Activated T-helper 1 cell treated with anti-CD3 and anti-CD28 coated beads, Interleukin-12 subunit alpha, Interleukin-12 subunit beta, Interleukin-2, Interleukin-4 antibody, amounts not matched to agents 30 ng/mL and 10 ng/mL and 1 ng/mL, durations not matched to agents 14 hours and 24 hours and 36 hours (primary cell): ENCODE measurements around the gene ST14. TPM values are rescaled to one million over a fixed set of nuclear protein-coding genes. Genes with fewer than 3 reads are reported as not detected.
"Not testable (repeated sequence)": the region's sequence is repeated elsewhere in the genome, so short reads cannot be mapped to it uniquely, and the experiment has no call there.

Experiments used
- DNase-seq: peaks from one replicate; pipeline ENCODE4 v3.0.0; 2021; ENCODE audit warnings: low spot score
- H3K27ac Mint-ChIP-seq: one replicate; pipeline ENCODE4 v1.8.0; 2021; ENCODE audit warnings: mild to moderate bottlenecking, mixed read lengths
- H3K27me3 Mint-ChIP-seq: one replicate; pipeline ENCODE4 v1.8.0; 2022; ENCODE audit warnings: mild to moderate bottlenecking, moderate library complexity, mixed read lengths; ENCODE audit not compliant: insufficient read depth
- H3K36me3 Mint-ChIP-seq: one replicate; pipeline ENCODE4 v1.8.0; 2021; ENCODE audit warnings: low read depth, mixed read lengths
- H3K4me1 Mint-ChIP-seq: one replicate; pipeline ENCODE4 v1.8.0; 2021; ENCODE audit warnings: low read depth, mixed read lengths
- H3K4me3 Mint-ChIP-seq: one replicate; pipeline ENCODE4 v1.8.0; 2021; ENCODE audit warnings: mild to moderate bottlenecking, moderate library complexity, mixed read lengths
- H3K9me3 Mint-ChIP-seq: one replicate; pipeline ENCODE4 v1.8.0; 2021; ENCODE audit warnings: mixed read lengths
- intact Hi-C: fragments of 100-400 bp; cut with micrococcal nuclease; formaldehyde crosslinking; loops from one replicate; pipeline ENCODE4 v1.15.1; 2024
- total RNA-seq: library from RNA; stranded (reverse); gene quantifications from 2 replicates; pipeline ENCODE4 v1.2.3, GENCODE V29; 2022

The ST14 gene
- total RNA-seq, 1 donor from 2014 or later, result not detected

DNA sequence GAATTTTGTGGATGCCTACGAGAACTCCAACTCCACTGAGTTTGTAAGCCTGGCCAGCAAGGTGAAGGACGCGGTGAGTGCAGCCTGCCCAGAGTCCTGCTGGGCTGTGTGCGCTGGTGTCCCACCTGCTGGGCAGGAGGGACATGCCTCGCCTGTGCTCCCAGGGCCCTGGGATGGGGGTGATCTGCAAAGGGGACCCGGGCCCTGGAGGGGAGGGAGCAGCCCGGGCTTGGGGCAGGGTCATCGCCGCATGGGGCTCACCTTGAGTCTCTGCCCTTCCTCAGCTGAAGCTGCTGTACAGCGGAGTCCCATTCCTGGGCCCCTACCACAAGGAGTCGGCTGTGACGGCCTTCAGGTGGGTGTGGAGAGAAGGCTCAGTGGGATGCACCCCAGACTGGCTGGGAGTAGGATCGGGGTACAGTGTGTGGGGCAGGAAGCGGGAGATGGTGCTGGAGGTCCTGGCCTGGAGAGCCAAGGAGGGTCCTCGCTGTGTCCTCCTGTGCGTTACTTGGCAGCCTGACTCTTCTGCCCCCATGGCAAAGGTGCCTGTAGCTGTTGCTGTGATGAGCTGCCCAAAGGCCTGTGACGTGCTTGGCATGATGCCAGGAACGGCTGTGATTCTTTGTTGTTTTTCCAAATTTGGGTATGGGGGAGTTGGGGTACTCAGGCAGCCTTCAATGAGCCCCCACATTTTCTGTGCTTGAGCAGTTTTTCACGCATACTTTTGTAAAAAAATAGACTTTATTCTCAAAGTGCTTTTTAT, 29.2 kb downstream of the ST14 start:
- DNase-seq, result no peak
- H3K9me3 Mint-ChIP-seq, result no peaks in the 10 kb centered on the region
- H3K27ac Mint-ChIP-seq, result no peak overlapping the region
- no peaks in the 10 kb centered on the region for H3K36me3 Mint-ChIP-seq
- H3K4me1 Mint-ChIP-seq, result no peaks in the 10 kb centered on the region
- intact Hi-C loops, result no loop called here
- no peaks in the 10 kb centered on the region for H3K27me3 Mint-ChIP-seq
- H3K4me3 Mint-ChIP-seq, result no peak overlapping the region

DNA sequence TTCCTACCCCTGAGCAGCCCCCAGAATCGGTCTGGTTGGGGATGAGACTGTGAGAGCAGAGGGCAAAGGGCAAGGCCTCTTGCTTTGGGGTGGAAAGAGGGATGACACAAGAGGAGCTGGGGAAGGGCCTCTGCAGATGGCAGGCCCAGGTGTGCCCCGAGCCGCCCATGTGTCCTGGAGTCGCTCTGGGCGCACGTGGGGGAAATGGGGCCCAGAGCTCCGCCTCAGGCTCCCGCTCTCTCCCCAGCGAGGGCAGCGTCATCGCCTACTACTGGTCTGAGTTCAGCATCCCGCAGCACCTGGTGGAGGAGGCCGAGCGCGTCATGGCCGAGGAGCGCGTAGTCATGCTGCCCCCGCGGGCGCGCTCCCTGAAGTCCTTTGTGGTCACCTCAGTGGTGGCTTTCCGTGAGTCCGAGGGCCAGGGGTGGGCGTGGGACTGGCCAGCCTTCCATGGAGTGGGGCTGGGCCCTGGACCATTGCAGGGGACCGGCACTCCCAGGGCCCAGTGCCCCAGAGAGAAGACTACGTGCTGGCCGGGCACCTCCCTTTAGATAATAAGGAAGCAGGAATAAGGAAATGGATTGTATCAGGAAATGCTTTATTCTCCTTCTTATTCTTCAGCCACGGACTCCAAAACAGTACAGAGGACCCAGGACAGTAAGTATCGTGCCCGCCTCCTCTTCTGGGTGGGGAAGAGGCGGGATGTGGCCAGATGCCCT, 30.1 kb downstream of the ST14 start:
- DNase-seq, result no peak
- intact Hi-C loops, result no loop called here
- H3K27ac Mint-ChIP-seq, result no peak overlapping the region
- no peaks in the 10 kb centered on the region for H3K4me1 Mint-ChIP-seq
- H3K36me3 Mint-ChIP-seq, result no peaks in the 10 kb centered on the region
- H3K9me3 Mint-ChIP-seq, result no peaks in the 10 kb centered on the region
- no peak overlapping the region for H3K4me3 Mint-ChIP-seq
- H3K27me3 Mint-ChIP-seq, result no peaks in the 10 kb centered on the region

DNA sequence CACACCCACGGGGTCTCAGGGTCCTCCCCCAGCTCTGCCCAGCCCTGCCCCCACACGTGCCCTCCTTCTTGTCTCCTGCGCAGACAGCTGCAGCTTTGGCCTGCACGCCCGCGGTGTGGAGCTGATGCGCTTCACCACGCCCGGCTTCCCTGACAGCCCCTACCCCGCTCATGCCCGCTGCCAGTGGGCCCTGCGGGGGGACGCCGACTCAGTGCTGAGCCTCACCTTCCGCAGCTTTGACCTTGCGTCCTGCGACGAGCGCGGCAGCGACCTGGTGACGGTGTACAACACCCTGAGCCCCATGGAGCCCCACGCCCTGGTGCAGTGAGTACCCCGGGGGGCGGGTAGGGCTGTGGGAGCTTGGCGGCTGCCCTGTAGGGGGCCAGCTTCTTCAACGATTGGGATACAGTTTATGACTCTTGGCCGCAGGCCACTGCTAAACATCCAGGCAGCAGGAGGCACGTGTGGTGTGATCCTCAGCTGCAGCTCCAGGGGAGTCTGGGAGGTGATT, 30.8 kb downstream of the ST14 start:
- Mint-ChIP-seq H3K4me3 (no peak overlapping the region), H3K36me3 (no peaks in the 10 kb centered on the region), H3K9me3 (no peaks in the 10 kb centered on the region), H3K27ac (no peak overlapping the region), H3K27me3 (no peaks in the 10 kb centered on the region), H3K4me1 (no peaks in the 10 kb centered on the region)
- no peak for DNase-seq
- intact Hi-C loops, result no loop called here

DNA sequence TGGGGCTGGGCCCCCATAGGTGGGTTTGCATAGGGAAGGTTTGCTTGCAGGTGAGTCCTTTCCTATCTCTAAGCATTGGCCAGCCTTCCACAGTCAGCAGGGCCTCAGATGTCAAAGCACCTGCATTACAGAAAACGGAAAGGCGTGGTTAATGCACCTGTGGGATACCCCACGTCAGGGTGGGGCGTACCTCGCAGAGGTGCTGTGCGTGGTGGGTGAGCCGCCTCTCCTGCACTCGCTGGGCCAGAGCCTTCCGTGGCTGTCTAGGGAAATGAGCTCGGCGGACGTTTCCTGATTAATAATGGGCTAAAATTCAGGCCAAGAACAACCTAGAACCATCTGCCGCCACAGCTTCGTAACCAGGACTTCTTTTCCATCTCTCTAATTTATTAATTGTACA, 32.3 kb downstream of the ST14 start:
- Mint-ChIP-seq H3K4me1 (no peaks in the 10 kb centered on the region), H3K4me3 (no peak overlapping the region), H3K9me3 (no peaks in the 10 kb centered on the region), H3K36me3 (no peaks in the 10 kb centered on the region), H3K27me3 (no peaks in the 10 kb centered on the region), H3K27ac (no peak overlapping the region)
- no peak for DNase-seq
- intact Hi-C loops, result no loop called here

DNA sequence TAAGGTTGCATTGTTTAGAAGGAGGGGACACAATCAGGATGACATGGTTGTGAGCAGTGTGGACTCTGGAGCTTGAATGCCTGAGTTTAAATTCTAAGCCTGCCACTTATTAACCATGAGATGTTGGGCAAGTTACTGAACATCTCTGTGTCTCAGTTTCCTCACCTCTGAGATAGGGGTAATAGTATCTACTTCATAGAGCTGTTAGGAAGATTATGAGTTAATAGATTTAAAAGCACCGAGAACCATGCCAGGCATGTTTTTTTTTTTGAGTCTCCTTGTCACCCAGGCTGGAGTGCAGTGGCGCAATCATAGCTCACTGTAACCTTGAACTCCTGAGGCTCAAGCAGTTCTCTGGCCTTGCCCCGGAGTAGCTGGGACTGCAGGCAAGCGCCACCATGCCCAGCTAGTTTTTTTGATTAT, 33.3 kb downstream of the ST14 start:
- Mint-ChIP-seq H3K27me3 (no peaks in the 10 kb centered on the region), H3K4me3 (no peak overlapping the region), H3K36me3 (no peaks in the 10 kb centered on the region), H3K4me1 (no peaks in the 10 kb centered on the region), H3K9me3 (no peaks in the 10 kb centered on the region), H3K27ac (no peak overlapping the region)
- intact Hi-C loops, result no loop called here
- no peak for DNase-seq

DNA sequence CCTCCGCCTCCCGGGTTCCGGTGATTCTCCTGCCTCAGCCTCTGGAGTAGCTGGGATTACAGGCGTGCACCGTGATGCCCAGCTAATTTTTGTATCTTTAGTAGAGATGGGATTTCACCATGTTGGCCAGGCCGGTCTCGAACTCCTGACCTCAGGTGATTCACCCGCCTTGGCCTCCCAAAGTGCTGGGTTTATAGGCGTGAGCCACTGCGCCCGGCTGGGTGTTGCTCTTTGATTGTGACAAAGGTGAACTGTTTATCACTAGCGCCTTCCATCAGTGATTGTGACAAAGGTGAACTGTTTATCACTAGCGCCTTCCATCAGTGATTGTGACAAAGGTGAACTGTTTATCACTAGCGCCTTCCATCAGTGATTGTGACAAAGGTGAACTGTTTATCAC, 34.0 kb downstream of the ST14 start:
- H3K9me3 Mint-ChIP-seq, H3K4me1 Mint-ChIP-seq: not testable (repeated sequence)

DNA sequence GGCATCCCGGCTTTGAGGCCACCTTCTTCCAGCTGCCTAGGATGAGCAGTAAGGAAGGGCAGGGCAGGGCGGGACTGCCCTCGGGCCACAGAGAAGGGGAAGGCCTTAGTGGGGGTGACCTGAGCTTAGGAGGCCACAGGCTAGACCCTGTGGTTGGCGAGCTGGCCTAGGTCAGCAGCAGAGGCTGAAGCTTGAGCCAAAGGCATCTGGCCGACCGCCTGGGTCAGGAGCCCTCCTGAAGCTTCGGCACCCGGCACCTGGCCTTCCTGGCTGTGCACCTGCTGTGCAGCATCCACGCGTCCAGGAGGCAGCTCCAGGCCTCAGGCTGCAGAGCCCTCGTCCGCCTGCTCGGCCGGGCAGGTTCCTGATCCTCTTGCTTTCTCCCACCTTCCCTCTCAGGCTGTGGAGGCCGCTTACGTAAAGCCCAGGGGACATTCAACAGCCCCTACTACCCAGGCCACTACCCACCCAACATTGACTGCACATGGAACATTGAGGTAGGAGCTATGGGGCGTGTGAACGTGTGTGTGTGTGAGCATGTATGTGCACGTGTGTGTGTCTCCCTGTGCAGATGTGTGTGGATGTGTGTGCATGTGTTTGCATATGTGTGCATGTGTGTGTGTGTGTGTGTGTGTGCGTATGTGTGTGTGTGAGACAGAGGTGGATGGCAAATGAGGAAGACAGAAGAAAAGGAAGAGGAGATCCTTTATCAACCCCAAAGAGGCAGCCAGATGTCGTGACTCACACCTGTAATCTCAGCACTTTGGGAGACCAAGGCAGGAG, 34.9 kb downstream of the ST14 start:
- Mint-ChIP-seq H3K9me3 (no peaks in the 10 kb centered on the region), H3K36me3 (no peaks in the 10 kb centered on the region), H3K27ac (no peak overlapping the region), H3K4me1 (no peaks in the 10 kb centered on the region), H3K27me3 (no peaks in the 10 kb centered on the region), H3K4me3 (no peak overlapping the region)
- no peak for DNase-seq
- intact Hi-C loops, result no loop called here

More for the DNA sequence above, 34.0 kb downstream of the ST14 start:
- H3K36me3 Mint-ChIP-seq, H3K27ac Mint-ChIP-seq, intact Hi-C loops, H3K27me3 Mint-ChIP-seq, H3K4me3 Mint-ChIP-seq, DNase-seq: not testable (repeated sequence)

DNA sequence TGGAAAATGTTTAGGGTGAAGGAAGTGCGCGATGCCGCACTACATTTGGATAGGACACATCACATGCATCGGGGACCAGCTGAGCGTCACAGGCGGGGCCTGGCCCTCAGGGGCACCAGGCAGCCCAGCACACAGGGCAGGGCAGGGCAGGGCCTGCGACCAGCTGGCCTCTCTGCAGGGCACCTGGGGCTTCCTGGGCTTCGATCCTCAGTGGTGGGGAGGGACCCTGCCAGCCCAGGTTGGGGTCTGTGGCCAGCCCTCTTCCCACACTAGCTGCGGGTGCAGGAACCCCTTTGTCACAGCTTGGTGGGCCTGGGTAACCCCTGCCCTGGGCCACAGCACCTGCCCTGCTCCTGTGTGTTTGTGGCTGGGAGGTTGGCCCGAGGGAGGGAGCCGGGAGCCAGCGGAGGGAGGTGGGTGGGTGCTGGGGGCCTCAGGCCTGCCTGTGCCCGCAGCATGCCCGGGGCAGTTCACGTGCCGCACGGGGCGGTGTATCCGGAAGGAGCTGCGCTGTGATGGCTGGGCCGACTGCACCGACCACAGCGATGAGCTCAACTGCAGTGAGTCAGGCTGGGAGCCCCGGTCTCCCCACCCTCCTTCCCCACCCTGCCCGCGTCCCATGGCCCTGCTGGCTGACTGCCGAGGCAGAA, 37.9 kb downstream of the ST14 start:
- Mint-ChIP-seq H3K4me1 (no peaks in the 10 kb centered on the region), H3K36me3 (no peaks in the 10 kb centered on the region), H3K27ac (no peak overlapping the region), H3K27me3 (no peaks in the 10 kb centered on the region), H3K9me3 (no peaks in the 10 kb centered on the region), H3K4me3 (no peak overlapping the region)
- DNase-seq, result no peak
- intact Hi-C loops, result no loop called here

DNA sequence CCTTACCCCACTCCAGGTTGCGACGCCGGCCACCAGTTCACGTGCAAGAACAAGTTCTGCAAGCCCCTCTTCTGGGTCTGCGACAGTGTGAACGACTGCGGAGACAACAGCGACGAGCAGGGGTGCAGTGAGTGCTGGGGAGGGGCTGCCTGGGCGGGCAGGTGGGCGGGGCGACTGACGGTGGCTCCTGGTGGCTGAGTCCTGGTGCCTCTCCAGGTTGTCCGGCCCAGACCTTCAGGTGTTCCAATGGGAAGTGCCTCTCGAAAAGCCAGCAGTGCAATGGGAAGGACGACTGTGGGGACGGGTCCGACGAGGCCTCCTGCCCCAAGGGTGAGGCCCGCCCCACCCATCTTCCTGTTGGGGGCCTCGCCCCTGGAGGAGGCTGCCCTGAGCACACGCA, 38.7 kb downstream of the ST14 start:
- H3K4me3 Mint-ChIP-seq, result no peak overlapping the region
- no peak for DNase-seq
- no peaks in the 10 kb centered on the region for H3K36me3 Mint-ChIP-seq
- no peaks in the 10 kb centered on the region for H3K27me3 Mint-ChIP-seq
- H3K4me1 Mint-ChIP-seq, result no peaks in the 10 kb centered on the region
- no peak overlapping the region for H3K27ac Mint-ChIP-seq
- intact Hi-C loops, result no loop called here
- no peaks in the 10 kb centered on the region for H3K9me3 Mint-ChIP-seq

DNA sequence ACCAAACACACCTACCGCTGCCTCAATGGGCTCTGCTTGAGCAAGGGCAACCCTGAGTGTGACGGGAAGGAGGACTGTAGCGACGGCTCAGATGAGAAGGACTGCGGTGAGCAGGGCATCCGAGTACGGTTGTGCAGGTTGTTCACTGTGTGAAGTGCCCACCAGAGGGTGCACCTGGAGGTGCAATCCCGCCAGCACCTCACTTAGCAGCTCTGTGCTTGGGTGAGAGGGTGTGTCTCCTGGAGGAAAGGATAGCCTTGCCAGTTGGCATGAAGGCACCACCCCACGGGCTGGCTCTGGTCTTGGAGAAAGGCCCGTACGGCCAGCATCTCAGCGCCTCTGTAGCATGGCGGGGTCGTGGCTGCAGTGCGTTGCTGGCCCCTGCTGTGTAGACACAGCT, 39.4 kb downstream of the ST14 start:
- intact Hi-C loops, result no loop called here
- Mint-ChIP-seq H3K9me3 (no peaks in the 10 kb centered on the region), H3K4me1 (no peaks in the 10 kb centered on the region), H3K27ac (no peak overlapping the region), H3K36me3 (no peaks in the 10 kb centered on the region), H3K4me3 (no peak overlapping the region), H3K27me3 (no peaks in the 10 kb centered on the region)
- DNase-seq, result no peak

DNA sequence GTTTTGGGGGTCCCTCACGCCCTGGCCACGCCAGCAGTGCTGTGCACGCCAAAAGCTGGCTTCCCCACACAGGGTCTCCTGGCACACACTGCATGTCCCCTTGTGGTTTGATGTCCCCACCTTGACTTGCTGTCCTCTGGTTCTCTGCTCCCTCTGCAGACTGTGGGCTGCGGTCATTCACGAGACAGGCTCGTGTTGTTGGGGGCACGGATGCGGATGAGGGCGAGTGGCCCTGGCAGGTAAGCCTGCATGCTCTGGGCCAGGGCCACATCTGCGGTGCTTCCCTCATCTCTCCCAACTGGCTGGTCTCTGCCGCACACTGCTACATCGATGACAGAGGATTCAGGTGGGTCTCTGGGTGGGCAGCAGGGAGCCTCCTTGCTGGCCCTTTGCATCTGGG, 40.2 kb downstream of the ST14 start:
- Mint-ChIP-seq H3K27me3 (peaks cover 2% of the 10 kb centered on the region), H3K27ac (no peak overlapping the region), H3K4me1 (no peaks in the 10 kb centered on the region), H3K9me3 (no peaks in the 10 kb centered on the region), H3K4me3 (no peak overlapping the region), H3K36me3 (no peaks in the 10 kb centered on the region)
- intact Hi-C loops, result no loop called here
- DNase-seq, result no peak

DNA sequence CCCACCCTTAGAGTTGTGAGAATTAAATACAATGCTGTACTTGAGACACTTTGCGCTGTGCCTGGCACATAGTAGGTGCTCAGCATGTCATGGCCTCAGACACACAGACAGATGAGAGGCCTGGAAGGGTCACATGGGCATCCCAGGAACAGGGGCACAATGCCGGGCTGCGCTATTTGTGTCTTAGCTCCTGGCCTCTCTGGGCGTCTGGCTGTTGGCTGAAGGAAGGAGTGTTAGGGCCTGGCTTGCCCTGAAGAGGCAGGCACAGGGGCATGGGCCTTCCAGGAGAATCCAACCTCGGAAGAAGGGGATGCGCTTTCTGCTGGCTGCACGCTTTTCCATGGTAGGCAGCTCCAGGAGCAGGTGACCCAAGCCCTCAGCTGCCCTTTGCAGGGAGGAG, 41.4 kb downstream of the ST14 start:
- Mint-ChIP-seq H3K27ac (no peak overlapping the region), H3K27me3 (peaks cover 2% of the 10 kb centered on the region), H3K9me3 (no peaks in the 10 kb centered on the region), H3K36me3 (no peaks in the 10 kb centered on the region), H3K4me3 (no peak overlapping the region), H3K4me1 (no peaks in the 10 kb centered on the region)
- intact Hi-C loops, result no loop called here
- no peak for DNase-seq
